ENCODE measurements around the gene VASH2.
"Not testable (repeated sequence)": the region's sequence is repeated elsewhere in the genome, so short reads cannot be mapped to it uniquely, and the experiment has no call there.

VASH2 gene

DNA sequence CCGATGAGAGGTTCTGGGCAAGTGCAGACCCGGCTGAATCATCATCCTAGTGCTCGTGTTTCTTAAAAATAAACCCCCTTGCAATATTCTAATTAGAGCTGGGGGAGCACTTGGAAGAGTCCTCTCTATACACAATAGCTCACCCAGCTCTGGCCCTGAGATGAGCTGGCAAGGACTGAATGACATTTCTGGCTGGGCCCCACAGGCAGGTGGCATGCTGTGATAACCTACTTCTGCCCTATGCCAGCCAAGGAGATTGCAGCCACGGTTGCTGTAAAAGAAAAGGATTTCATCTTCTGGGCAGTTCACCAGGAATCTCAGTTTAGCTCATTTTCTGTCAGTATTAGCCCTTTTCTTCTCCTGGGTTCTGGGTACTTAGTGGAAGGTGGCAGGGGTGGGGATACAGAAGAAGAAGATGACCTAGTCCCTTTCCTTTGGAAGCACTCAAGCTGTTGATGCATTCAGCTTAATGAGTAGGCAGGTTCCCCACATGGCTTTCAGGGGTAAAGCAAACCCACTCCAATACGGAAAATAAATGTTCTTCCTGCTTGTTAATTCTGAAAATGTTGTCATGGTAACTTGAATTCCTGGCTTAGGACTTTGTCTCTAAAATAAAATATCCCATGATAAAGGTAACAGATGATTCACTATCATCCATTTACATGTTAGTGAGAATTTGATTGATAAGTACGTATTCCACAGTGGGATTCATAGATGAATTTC, 32.2 kb downstream of the VASH2 start:
- no peak for DNase-seq

DNA sequence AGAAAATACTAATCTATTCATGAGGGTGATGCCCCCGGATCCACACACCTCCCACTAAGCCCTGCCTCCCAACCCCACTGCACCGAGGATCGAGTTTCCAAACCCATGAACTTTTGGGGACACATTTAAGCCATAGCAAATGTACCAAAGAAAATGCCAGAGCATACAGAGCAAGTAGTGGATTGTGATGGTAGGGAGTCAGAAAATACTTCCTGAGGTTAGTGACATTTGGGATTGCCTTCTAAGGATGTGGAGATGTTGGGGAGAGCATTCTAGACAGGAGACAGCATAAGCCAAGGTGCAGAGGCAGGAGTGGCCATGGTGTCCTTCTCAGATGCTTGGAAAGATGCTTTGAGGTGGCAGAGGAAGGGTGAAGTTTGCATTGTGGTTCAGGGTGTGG, 33.1 kb downstream of the VASH2 start:
- no peak for DNase-seq

DNA sequence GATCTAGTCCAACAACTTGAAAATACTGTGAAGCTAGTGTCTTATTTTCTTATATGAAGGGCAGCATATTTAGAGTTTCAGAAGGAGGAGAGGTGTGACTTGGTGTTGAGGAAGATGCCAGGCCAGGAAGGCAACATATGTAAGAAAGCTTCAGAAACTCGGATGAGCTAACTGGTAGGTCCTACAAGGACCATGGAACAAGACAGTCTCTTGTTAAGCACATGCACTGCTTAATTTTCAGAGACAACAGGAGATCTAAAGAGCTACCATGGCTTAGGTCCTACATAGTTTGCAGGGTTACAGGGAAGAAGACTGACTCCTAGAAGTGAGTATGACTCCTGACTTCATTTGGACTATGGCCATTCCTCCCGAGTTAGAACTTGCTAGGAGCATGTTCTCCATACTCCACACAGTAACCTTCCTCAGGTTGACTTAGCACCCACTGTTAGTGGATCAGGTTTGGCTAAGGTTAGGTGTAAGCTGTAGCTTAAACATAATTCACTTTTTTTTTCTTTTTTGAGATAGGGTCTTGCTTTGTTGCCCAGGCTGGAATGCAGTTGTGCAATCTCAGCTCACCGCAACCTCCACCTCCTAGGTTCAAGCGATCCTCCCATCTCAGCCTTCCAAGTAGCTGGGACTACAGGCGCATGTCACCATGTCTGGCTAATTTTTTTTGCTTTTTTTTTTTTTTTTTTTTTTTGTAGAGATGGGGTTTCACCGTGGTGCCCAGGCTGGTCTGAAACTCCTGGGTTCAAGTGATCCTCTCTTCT, 34.4 kb downstream of the VASH2 start:
- no peak for DNase-seq

DNA sequence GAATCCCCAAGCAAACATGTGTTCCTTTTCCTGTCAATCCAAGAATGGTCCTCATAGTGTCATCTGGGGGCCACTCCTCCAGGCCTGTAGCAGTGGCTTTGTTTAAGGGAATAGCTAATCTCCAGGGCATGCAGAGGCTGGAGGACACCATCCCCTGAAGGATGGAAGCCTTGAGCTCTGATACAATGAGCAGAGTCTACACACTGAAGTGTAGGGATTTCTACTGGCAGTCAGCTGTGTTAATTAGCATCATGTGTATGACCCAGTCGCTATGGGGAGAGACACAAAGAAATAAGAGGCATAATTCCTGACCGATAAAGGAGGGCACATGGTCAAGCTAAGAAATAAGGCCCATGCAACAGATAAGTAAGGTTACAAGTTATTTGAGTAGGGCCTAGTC, 36.2 kb downstream of the VASH2 start:
- DNase-seq: no peak

DNA sequence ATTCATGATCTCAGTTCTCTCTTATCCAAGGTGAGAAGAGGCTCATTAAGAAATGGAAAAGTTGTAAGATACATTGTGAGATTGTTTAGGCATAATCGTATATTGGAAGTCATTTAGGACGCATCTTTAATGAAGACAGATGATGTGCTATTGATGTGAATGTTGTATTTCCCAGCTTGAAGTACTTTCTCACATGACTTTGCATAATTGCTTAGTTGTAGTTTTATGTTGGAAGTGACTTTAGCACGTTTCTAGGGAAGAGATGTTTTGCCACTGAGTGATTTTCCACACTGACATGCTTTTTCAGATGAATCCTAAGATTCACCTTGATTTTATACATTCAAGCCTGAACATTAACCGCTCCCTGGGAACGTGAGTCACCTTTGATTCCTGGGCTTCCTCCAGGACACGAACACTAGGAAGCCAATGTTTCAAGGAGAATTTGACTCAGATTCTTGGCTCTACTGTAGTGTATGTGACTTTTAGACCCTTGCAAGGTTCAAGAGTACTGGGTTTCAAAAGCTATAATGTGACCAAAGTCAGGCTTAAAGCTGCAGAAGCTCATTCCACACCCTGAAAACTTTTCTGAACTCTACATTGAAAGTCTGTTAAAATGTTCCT, 37.5 kb downstream of the VASH2 start:
- no peak for DNase-seq

DNA sequence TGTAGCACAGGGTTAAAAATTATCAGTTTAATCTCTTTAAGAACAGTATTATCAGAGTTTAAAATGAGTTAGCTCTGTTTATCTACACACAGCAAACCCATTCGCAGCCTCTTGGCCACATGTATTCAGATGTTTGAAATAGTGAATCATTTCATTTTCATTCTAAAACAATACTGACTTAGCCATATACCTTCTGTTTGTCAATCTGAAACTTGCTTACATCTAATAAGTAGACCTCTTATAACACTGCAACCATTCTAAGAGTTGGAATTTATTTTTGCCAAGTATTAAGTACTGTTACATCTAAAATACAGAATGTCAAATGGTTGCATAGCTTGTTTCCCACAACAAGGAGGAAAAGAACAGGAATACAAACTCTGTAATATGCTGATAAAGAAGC, 39.9 kb downstream of the VASH2 start:
- DNase-seq: no peak

DNA sequence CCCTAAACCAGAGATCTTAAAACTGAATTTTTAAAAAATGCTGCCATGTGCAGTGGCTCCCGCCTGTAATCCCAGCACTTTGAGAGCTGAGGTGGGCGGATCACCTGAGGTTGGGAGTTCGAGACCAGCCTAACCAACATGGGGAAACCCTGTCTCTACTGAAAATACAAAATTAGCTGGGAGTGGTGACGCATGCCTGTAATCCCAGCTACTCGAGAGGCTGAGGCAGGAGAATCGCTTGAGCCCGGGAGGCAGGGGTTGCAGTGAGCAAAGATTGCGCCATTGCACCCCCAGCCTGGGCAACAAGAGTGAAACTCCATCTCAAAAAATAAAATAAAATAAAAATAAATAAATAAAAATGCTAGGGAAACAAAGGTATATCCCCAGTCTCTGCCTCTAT, 43.6 kb downstream of the VASH2 start:
- not testable (repeated sequence) for DNase-seq

DNA sequence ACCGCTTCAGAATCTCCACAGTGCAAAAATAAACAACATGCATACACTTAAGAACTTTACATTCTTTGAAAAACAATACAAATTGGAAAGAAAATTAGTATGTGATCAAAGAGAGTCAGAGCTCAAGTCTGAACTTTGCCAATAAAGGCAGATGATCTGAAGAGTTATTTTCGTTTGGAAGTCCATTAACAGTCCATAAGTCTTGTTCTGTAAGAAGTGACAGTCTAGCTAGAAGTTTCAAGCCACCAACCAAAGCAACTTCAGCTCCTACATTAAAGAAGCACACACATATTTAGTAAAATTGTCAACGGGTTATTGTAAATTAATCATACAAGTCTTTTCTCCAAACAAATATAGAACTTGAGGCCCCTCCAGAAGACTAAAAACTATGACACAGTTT, 44.6 kb downstream of the VASH2 start:
- no peak for DNase-seq

DNA sequence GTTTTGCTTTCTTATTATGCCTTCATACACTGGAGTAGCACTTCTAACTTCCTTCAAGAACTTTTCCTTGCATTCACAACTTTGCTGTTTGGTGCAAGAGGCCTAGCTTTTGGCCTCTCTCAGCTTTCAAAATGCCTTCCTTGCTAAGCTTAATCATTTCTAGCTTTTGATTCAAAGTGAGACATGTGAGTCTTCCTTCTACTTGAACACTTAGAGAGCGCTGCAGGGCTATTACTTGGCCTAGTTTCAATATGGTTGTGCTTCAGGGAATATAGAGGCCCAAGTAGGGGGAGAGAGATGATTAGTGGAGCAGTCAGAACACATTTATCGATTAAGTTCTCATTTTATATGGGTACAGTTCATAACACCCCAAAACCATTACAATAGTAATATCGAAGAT, 52.9 kb downstream of the VASH2 start:
- DNase-seq: no peak

DNA sequence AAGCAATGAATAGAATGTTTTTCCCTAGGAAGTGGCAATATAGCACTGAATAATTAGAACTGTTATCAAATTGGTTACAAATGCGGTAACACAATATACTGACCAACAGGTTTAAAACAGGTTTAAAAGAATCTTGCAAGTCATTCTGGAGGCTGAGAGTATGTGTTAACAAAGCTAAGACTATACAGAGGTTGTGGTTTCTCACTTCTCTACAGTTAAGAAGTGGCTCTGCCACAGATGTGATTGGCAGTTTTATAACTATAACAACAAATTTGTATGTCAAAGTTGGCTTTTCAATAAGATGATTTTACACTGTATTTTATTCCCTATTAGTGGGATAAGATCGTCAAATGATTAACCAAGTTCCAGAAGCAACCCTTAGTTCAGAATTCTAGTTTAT, 58.2 kb downstream of the VASH2 start:
- peak in 1 of 2 experiments; percentile 10 for DNase-seq

DNA sequence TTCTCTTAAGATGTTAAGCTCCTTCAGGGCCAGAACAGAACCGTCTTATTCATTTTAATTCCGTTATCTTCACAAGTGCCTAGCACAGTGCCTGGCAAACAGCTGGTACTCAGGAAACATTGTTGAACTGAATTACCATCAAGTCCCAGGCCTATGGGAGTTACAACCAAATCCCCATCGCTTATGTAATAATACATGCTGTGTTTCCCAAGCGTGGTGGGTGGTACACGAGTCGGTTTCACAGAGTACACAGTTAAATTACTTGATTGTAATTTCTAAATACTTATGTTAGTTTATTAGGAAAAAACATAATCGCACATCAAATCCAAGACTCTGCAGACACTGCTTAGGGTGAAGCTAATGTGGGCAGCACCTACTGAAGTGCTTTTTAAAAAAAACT, 64.3 kb downstream of the VASH2 start:
- peak; percentile 19 to 23 for DNase-seq

DNA sequence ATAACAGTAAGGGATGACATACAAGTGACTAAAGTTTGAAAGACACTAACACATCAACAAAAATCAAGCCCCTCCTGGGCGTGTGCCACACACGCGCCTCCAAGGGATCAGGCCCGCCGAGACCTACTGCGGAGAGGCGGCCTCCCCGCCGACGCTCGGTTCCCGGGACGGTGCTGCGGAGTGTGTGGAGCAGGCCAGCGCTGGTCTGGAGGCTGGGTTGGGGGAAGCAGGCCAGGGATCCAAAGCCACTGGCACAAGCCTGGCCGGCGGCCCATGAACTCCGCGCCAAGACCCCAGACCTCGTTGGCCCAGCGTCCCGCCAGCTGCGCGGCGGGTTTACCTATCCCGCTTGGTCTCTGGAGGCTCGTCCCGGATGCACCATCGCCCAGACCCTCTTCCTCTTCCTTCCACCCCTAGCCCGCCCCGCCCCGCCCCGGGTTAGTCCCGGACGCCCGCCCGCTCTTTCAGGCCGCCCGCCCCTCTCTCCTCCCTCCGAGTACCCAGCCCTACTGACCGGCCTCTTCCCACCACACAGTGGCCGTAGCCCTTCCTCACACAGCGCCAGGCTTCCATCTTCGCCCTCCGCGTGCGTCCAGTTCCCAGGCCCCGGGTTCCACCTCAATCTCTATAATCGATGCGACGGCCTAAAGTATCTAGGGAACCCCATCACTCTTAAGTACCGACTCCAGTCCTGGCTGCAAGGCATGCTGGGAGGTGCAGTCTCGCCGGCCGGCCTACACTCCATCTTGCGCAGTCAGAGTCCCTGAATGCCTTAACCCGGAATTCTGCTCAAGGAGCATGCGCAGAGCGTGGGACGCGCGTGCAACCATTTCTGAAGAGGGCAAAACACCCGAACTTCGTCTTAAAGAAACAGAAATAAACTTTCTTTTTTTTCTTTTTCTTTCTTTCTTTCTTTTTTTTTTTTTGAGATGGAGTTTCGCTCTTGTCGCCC, 65.0 kb downstream of the VASH2 start, which contains the start of gene ANGEL2:
Gene ANGEL2 (minus strand): TSS at position 769 of the 952 bp plus-strand sequence. CDS start 196 bp downstream, at position 573.
- peak; percentile 90 to 92 for DNase-seq

DNA sequence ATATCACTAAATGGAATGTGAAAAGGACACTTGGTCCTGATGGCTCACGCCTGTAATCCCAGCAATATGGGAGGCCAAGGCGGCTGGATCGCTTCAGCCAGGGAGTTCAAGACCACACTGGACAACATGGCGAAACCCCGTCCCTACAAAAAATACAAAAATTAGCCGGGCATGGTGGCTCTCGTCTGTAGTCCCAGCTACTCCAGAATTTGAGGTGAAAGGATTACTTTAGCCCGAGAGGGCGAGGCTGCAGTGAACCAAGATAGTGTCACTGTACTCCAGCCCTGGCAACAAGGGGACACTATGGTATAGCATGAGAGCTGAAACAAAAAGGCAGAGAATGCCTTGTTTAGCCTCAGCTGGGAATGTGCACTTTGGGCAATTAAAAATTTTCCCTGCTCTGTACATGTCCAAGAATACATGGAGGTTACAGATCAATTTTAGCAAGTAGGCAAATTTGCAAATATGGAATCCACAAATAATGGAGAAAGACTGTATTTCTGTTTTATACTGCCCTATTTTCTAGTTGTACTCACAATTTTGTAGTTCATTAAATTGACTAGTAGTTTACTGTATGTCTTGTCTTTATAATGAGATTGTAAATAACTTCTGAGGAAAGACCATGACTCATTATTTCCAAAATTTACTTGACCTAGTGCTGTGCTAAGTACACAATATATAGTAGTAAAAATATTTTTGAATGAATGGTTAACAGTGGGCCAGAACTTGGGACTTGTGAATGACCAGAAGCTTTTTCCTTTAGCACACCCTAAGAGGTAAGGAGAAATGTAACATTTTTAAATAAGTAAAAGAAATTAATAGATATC, 67.3 kb downstream of the VASH2 start:
- no peak for DNase-seq

DNA sequence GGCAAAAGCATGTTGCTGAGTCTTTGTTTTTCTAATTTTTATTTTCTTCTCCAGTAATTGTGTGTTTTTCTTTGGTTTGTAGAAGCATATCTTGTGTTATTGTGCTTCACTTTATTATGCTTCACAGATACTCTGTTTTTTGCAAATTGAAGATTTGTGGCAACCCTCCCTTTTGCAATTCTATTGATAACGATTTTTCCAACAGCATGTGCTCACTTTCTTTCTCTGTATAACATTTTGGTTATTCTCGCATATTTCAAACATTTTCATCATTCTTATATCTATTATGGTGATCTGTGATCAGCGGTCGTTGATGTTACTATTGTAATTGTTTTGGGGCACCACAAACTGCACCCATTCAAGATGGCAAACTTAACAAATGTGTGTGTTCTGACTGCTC, 69.1 kb downstream of the VASH2 start:
- no peak for DNase-seq

DNA sequence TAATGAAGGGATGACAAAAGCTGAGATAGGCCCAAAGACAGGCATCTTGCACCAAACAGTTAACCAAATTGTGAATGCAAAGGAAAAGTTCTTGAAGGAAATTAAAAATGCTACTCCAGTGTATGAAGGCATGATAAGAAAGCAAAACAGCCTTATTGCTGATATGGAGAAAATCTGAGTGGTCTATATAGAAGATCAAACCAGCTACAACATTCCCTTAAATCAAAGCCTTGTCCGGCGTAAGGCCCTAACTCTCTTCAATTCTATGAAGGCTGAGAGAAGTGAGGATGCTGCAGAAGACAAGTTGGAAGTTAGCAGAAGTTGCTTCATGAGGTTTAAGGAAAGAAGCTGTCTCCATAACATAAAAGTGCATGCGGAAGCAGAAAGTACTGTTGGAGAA, 69.7 kb downstream of the VASH2 start:
- no peak for DNase-seq

DNA sequence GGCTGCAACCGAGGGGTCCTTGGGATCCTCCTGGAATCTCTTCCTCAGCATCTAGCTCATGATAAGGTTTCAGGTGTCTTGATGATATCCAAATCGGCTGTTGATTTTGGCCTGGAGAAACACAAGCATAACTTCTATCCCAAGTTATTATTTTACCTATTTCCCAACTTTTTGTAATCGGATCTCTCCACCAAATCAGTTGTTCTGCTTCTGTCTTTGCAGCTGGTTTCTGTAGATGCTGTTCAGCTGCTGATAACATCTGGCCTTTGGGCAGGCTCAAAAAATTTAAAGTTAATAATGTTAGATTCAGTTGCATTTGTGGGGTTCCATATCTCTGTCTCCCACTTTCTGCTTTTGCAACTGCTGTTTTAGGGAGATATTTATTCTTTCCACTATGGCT, 76.7 kb downstream of the VASH2 start:
- DNase-seq: not testable (repeated sequence)

DNA sequence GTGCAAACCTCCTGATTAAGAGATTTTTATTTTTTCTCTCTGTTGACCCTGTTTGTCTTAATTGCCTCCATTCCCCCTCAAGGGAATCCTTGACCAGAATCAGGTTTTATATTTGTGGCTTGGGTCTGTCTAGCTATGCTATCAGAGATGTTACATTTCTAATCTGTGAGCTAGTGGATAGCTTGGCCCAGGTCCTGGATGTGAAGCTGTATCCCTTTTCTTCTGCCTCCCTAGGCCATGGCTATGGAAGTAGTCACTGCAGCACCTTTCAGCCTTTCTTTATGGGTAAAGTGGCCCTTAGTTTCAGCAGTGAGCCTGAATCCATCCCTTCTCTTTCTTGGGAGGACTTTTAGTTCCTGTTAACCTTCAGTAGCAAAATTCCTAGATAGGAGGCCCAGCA, 82.3 kb downstream of the VASH2 start:
- no peak for DNase-seq

DNA sequence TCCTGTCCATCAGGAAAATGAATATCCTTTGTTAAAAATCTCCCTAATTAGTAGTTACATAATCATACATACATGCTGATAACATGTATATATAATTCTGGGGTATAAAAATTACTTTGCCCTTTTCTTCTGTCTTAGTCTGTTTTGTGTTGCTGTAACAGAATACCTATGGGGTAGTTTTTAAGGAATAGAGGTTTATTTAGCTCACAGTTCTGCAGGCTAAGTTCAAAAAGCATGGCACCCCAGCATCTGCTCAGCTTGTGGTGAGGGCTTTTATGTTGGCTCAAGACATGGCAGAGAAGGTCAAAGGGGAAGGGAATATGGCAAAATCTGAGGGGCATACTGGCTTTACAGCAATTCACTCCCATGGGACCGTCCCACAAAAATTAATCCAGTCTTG, 84.4 kb downstream of the VASH2 start:
- DNase-seq: no peak

DNA sequence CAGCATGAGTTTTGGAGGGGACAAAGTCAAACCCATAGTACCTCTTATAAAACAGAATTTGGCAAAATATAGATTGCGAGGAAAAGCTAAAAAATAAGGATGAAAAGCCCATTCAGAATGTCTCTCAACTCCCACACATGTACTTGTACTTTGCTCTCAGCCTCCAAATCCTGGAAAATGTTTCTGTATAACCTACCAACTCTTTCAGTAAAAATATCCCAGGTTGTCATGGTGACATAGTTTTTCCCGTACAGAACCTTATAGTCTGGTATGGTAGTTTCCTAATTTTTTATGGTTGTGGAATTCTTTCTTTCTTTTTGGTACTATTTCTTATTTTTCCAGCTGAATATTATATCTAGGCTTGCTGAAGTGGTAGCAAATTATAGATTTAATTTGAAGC, 85.2 kb downstream of the VASH2 start:
- no peak for DNase-seq

Measured in AML-193 (cell line).